HG02885 (cell line): ENCODE results near the gene EIF2S3.
"Not testable (repeated sequence)": the region's sequence is repeated elsewhere in the genome, so short reads cannot be mapped to it uniquely, and the experiment has no call there.

Experiments
- ATAC-seq: cut with Tn5 transposase; IDR thresholded peaks from one replicate; pipeline ENCODE4 v1.9.1; 2021; ENCODE audit warnings: mild to moderate bottlenecking; ENCODE audit not compliant: unreplicated experiment, poor library complexity

EIF2S3 gene

DNA sequence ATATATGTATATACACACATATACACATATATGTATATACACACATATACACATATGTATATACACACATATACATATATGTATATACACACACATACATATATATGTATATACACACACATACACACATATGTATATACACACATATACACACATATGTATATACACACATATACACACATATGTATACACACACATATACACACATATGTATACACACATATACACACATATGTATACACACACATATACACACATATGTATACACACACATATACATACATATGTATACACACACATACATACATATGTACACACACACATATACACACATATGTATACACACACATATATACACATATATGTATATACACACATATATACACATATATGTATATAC is 8.7 kb upstream of the EIF2S3 start:
- not testable (repeated sequence) for ATAC-seq

- ATAC-seq, result not testable (repeated sequence)
Observed at GRCh38 chrX:24049643-24050042, 5.1 kb upstream of the EIF2S3 start.

- not testable (repeated sequence) for ATAC-seq
Observed at GRCh38 chrX:24050522-24051318, 4.0 kb upstream of the EIF2S3 start.

DNA sequence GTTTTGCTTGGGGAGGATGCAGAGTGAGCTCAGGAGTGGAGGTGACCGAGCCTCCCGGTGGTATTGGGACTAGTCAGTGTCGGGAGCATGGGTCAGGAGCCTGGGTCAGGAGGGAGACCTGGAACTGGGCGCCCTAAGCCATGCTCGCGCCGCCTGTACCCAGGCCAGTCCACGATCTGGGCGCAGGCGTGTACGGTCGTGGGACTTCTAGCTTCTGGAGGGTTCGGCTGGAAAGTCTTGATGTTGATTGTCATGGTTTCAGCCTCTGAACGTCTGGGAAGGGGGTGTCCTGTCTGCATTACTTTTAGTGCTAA is 244 bp downstream of the EIF2S3 start:
- ATAC-seq, result peak; percentile 10

GRCh38 chrX:24063488-24063887 is 8.7 kb downstream of the EIF2S3 start:
- ATAC-seq, result no peak

DNA sequence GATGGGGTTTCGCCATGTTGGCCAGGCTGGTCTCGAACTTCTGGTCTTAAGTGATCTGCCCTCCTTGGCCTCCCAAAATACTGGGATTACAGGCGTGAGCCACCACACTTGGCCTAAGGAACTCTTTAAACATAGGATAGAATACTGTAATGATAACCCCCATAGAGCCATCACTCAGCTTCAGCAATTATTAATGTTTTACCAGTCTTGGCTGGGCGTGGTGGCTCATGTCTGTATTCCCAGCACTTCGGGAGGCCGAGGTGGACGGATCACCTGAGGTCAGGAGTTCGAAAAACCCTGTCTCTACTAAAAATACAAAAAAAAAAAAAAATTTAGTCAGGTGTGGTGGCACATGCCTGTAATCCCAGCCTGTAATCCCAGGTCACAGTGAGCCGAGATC is 15.1 kb downstream of the EIF2S3 start:
- ATAC-seq, result no peak

GRCh38 chrX:24079411-24079810 is 24.7 kb downstream of the EIF2S3 start:
- ATAC-seq, result no peak

DNA sequence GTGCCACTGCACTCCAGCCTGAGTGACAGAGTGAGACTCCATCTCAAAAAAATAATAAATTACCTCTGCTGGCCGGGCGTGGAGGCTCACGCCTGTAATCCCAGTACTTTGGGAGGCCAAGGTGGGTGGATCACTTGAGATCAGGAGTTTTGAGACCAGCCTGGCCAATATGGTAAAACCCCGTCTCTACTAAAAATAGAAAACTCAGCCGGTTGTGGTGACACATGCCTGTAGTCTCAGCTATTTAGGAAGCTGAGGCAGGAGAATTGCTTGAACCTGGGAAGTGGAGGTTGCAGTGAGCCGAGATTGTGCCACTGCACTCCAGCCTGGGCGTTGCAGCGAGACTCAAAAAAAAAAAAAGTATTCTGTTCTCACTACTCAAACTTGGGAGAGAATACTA is 25.5 kb downstream of the EIF2S3 start:
- ATAC-seq, result peak; percentile 30

GRCh38 chrX:24080704-24081103 is 25.9 kb downstream of the EIF2S3 start:
- ATAC-seq, result peak; percentile 62

GRCh38 chrX:24081661-24082154 is 27.0 kb downstream of the EIF2S3 start:
- ATAC-seq, result peak; percentile 56

- ATAC-seq, result no peak
Observed at GRCh38 chrX:24082447-24082846, 27.7 kb downstream of the EIF2S3 start.

- no peak for ATAC-seq
Observed at GRCh38 chrX:24085101-24085500, 30.3 kb downstream of the EIF2S3 start.

DNA sequence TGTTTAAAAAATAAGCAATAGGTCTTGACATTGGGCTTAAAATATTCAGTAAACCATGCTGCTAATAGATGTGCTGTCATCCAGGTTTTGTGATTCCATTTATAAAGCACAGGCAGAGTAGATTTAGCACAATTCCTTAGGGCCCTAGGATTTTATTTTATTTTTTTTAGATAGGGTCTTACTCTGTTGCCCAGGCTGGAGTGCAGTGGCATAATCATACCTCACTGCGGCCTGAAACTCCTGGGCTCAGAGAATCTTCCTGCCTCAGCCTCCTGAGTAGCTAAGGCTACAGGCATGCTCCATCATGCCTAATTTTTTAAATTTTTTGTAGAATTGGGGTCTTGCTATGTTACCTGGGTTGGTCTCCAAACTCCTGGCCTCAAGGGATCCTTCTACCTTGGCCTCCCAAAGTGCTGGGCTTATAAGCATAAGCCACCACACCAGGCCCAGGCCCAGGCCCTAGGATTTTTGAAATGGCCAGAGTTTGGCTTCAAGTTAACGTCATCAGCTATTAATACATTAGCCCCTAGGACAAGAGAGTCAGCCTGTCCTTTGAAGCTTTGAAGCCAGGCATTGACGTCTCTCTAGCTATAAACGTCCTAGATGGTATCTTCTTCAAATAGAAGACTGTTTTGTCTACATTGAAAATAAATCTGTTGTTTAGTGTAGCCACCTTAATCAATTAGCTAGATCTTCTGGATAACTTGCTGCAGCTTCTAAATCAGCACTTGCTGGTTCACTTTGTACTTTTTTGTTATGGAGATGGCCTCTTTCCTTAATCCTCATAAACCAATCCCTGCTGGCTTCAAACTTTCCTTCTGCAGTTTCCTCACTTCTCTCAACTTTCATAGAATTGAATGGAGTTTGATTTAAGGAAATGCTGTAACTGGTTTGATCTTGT is 35.8 kb downstream of the EIF2S3 start:
- ATAC-seq, result no peak

DNA sequence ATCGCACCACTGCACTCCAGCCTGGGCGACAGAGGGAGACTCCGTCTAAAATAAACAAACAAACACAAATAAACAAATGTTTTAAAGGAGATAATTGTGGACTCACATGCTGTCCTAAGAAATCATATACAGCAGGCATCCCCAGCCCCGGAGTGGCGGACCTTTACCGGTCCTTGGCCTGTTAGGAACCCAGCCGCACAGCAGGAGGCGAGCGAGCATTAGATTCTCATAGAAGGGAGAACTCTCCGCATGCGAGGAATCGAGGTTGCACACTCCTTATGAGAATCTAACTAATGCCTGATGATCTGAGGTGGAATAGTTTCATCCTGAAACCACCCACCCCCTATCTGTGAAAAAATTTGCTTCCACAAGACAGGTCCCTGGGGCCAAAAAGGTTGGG is 39.0 kb downstream of the EIF2S3 start:
- no peak for ATAC-seq

DNA sequence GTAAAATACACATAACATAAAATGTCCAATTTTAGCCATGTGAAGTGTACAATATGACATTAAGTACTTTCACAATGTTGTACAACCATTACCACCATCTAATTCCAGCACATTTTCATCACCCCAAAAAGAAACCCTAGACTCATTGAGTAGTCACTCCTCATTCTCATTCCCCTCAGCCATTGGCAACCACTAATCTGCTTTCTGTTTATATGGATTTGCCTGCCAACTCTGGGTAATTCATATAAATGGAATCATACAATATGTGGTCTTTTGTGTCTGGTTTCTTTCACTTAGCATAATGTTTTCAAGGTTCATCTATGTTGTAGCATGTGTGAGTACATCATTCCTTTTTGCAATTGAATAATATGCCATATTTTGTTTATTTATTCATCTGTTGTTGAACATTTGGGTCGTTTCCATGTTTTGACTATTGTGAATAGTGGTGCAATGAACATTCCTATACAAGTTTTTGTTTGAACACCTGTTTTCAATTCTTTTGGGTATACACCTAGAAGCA is 43.0 kb downstream of the EIF2S3 start:
- ATAC-seq, result no peak

GRCh38 chrX:24098932-24099331 is 44.2 kb downstream of the EIF2S3 start:
- ATAC-seq, result no peak

DNA sequence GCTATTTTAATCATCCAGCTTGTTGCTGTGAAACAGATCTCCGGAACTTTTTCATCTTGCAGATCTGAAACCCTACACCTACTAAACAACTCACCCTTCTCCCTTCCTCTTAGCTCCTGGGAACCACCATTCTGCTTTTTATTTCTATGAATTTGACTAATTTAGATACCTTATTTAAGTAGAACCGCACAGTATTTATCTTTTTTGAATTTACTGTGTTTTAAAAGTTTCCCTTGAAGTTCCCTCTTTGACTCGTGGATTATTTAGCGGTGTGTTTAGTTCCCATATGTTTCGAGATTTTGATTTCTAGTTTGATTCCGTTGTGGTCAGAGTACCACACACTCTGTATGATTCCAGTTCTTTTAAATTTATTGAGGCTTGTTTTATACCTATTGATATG is 44.6 kb downstream of the EIF2S3 start:
- ATAC-seq, result no peak

DNA sequence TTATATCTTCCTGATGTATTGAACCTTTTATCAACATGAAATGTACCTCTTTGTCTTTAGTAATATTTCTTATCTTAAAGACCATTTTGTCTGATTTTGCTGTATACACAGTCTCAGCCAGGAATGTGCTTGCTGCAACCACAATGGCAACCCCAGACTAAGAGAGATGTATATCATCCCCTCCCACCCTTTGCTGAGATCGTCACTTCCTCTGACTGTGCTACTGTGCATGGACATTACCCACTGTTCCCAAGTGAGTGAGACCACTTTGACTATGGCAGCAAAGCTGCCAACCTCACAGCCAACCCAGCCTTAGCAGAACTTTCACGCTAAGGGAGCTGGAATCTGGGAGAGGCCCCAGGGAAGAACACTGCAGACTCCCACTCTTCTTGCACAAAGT is 46.0 kb downstream of the EIF2S3 start:
- no peak for ATAC-seq

DNA sequence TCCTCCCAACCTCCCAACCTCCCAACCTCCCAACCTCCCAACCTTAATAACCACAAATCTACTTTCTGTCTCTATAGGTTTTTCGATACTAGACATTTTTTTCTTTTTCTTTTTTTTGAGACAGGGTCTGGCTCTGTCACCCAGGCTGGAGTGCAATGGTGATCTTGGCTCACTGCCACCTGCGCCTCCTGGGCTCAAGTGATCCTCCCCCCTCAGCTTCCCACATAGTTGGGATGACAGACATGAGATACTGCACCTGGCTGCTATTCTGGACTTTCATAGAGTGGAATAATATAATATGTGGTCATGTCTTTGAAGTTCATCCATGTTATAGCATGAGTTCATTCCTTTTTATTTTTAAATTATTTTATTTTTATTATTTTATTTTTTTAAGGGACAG is 55.3 kb downstream of the EIF2S3 start:
- no peak for ATAC-seq

- no peak for ATAC-seq
Observed at GRCh38 chrX:24113181-24113580, 58.4 kb downstream of the EIF2S3 start.

- no peak for ATAC-seq
Observed at GRCh38 chrX:24117258-24117657, 62.5 kb downstream of the EIF2S3 start.
